HL-60 (cell line): ENCODE results near the gene KIAA1671.

ENCODE experiments used
- CTCF ChIP-seq: IDR thresholded peaks from one replicate; pipeline ENCODE4 v1.5.1; 2011; ENCODE audit warnings: low read length, control low read depth, inconsistent platforms; ENCODE audit not compliant: insufficient read depth
- GABPA ChIP-seq: IDR thresholded peaks from 2 replicates; pipeline ENCODE4 v1.6.1; 2012; ENCODE audit warnings: low read depth
- POLR2AphosphoS5 ChIP-seq: IDR thresholded peaks from 2 replicates; pipeline ENCODE4 v1.6.1; 2012; ENCODE audit warnings: low read depth
- REST ChIP-seq: IDR thresholded peaks from 2 replicates; pipeline ENCODE4 v1.6.1; 2012; ENCODE audit warnings: low read depth; ENCODE audit not compliant: insufficient replicate concordance
- SPI1 ChIP-seq: IDR thresholded peaks from 2 replicates; pipeline ENCODE4 v1.6.1; 2012; ENCODE audit warnings: low read depth, mild to moderate bottlenecking, borderline replicate concordance

- no peak for TF ChIP-seq CTCF
- no peak for TF ChIP-seq GABPA
- TF ChIP-seq REST, result no peak
- no peak for TF ChIP-seq POLR2AphosphoS5
- no peak for TF ChIP-seq SPI1
Measured at GRCh38 chr22:25167082-25167481, 214.6 kb downstream of the KIAA1671 start.
